GM18951 (cell line): ENCODE measurements around the gene SORL1-AS1.

ENCODE experiments used
- POLR2A ChIP-seq: IDR thresholded peaks from 4 replicates; pipeline ENCODE4 v1.6.1; 2011; ENCODE audit warnings: mild to moderate bottlenecking; ENCODE audit not compliant: insufficient read length, insufficient read depth; ENCODE audit errors: extremely low read depth
- in situ Hi-C: fragments of 300-500 bp; cut with MboI; formaldehyde crosslinking; loops from one replicate; pipeline ENCODE4 v1.12.0; 2022; ENCODE audit warnings: low sequenced_read_pairs, mixed read lengths, inconsistent platforms; ENCODE audit not compliant: unreplicated experiment

SORL1-AS1 gene

DNA sequence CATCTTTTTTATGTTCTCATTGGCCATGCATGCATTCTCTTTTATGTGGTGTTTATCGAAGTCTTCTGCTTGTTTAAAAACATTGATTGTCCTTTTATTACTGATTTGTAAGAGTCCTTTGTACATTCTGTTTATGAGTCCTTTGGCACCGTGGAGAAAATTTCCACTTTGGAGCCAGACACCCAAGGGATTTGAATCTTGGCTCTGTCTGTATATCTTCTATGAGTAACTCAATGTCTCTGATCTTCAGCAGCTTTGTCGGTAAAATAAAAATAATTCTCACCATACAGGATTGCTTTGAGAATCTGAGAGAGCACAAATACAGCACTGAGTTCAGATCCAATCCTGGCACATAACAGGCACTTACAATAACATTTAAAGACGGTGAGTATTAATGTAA is 13.4 kb downstream of the SORL1-AS1 start:
- in situ Hi-C loops, result no loop called here
- no peak for TF ChIP-seq POLR2A

DNA sequence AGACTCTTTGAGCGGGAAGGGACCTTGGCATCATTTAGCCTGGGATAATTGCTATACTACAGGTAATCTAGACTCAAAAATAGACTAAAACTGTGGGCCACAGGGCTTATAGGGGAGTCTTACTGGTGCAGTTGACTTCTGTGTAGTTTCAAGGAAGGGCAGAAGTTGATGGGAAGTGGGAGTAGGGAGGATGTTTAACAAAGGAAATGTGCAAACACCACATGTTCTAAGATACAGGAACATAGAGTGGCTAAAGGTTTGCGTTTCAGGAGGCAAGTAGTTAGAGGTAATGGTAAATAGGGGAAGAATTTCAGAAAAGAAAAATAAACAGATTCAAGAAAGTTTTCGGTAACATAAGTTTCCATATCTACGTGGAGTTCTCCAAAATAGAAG is 15.1 kb downstream of the SORL1-AS1 start:
- no peak for TF ChIP-seq POLR2A
- in situ Hi-C loops, result no loop called here

DNA sequence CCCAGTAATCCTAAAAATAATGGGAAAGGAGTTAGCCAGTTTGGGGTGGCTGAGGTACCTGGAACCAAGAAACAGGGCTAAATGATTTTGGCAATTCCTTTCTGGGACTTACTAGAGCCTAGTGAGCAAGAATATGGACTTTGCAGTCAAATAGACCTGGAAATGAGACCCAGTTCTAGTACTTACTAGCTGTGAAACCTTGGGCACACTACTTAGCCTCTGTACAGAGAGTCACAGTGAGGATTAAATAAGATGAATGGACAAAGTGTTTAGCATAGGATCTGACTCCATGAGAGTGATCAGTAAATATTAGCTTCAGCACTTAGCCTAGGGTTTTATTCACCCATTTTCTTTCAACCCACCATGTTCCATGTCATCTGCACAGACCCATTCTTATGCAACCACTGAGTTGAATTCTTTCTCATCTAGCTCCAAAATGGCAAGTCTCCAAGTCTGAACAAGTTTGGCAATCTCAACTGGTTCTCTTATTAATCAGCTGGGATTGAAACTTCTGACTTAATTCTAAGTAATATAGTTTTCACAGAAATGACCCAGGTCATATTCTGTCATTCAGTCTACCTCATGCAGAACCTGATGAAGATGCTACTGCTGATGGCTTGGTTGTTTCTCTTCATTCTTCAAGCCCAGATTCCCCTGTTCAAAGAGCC is 15.6 kb downstream of the SORL1-AS1 start:
- in situ Hi-C loops, result no loop called here
- TF ChIP-seq POLR2A, result no peak

DNA sequence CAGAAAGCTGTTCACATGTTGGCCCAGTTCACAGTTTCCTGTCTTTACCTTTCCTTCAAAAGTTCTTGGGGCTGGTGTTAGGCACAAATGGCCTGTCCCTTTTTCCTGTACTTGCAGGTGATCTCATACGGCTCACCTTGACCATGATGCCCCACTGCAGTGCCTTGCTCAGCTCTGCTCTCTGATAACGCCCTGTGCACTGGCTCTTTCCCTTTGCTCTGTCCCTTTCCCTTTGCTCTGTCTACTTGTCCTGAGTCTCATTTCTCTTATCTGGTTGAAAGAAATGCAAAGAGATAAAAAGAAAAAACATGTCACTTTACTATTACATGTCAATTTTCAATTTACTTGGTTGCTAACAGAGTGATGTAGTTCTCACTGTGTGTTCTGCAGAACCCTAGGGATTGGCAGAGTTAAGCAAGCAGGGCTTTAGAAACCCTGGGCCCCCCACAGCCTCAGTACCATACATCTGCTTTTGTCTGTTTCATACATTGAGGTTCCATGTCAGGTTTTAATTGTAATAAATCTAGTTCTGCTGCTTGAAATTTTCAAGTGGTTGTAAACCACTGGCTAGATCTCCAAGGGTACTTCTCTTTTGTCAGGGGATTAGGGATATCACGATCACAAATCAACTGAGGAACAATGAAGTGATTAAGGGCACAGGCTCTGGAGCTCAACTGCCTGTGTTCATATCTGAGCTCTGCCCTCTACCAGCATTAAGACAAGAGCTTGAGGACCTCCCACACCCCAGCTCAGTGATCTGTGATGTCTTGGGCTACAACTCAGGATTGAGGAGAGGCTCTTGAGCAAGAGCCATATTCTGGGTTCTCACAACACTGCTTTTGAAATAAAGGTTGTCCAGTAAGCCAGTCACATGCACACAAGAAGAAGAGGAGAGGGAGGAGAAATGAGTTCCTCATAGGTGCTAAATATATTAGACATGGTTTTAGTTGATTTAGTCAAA is 16.9 kb downstream of the SORL1-AS1 start:
- TF ChIP-seq POLR2A, result no peak
- in situ Hi-C loops, result no loop called here

DNA sequence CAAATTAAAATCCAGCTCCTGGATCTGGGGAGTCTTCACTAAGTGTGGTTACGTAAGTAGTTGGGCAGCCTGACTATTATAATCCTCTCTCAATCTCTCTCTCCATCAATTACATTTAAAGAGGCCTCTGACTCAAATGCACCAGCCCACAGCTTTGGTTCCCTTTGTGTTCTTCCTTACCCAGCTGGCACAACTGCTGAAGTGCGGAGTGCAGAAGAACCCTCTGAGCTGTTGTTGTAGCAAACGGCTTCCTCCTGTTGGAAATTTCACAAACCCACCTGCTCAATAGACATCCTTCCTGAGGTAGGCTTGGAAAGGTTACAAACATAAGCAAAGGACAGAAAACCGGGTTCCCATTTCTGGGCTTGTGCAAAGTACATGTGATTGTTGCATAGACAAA is 17.6 kb downstream of the SORL1-AS1 start:
- in situ Hi-C loops, result no loop called here
- TF ChIP-seq POLR2A, result no peak

DNA sequence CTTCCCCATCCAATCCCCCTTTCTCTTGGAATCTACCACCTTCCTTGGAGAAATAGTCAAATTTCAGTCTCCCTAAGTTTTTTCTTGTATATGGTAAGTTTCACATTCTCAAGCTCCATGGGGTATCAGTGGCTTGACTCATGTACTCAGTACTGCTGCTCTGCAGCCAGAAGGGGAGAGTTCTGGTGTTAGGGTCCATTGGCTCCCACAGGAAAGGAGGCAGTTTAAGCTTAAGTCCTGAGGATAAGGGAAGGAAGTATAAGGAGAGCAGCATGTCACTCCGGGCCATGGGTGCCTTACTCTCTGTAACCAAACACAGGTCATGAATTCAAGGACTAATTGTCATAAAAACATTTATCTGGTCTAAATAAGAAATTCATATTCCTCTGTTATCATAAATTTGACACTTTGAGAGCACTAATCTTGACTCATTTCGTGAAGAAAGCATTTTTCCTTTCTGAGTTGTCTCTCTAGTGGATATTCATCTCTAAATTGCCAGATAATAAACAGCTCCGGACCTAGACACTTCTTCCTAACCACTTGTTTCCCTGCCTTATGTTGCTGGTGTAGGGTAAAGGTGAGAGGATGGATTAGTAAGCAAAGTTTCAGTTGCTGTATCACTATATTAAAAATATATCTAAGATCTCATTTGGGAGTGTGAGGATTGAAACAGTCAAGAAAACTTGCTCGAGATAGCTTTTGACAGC is 20.8 kb downstream of the SORL1-AS1 start:
- in situ Hi-C loops, result no loop called here
- no peak for TF ChIP-seq POLR2A

DNA sequence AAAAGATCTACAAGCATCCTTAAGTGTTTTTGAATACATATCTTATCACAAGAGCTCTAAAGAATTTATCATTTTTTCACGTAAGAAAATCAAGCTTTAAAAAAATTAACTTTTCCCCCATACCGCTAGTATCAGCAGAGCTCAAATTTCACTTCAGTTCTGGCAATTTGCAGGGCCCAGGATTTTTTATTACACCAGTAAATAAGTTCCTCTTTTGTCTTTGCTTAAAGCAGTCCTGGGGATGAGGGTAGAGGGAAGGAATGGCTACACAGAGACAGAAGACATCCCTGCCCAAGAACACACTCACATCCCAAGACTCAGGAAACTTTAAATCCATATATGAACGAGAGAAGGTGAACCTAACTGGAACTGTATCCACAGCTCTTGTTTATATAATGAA is 23.2 kb downstream of the SORL1-AS1 start:
- in situ Hi-C loops, result loop anchor here (10.0 kb wide), 1 partner anchor 105 kb away; no protein-coding TSS in a partner anchor
- no peak for TF ChIP-seq POLR2A

DNA sequence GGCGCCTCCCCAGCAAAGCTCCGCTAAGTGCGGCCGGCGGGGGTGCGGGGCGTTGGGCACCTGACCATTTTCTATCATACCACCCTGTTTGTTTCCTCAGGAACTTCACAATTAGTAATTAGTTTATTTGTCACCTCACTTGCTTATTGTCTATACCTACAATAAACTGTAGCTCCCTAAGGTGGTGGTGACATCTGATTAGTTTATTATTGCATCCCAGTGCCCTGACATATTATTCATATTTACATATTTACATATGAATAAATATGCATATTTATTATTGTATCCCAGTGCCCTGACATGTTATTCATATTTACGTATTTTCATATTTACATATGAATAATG is 25.4 kb downstream of the SORL1-AS1 start:
- peak; percentile 2 for TF ChIP-seq POLR2A
- in situ Hi-C loops, result loop anchor here (10.0 kb wide), 1 partner anchor 103 kb away; no protein-coding TSS in a partner anchor

DNA sequence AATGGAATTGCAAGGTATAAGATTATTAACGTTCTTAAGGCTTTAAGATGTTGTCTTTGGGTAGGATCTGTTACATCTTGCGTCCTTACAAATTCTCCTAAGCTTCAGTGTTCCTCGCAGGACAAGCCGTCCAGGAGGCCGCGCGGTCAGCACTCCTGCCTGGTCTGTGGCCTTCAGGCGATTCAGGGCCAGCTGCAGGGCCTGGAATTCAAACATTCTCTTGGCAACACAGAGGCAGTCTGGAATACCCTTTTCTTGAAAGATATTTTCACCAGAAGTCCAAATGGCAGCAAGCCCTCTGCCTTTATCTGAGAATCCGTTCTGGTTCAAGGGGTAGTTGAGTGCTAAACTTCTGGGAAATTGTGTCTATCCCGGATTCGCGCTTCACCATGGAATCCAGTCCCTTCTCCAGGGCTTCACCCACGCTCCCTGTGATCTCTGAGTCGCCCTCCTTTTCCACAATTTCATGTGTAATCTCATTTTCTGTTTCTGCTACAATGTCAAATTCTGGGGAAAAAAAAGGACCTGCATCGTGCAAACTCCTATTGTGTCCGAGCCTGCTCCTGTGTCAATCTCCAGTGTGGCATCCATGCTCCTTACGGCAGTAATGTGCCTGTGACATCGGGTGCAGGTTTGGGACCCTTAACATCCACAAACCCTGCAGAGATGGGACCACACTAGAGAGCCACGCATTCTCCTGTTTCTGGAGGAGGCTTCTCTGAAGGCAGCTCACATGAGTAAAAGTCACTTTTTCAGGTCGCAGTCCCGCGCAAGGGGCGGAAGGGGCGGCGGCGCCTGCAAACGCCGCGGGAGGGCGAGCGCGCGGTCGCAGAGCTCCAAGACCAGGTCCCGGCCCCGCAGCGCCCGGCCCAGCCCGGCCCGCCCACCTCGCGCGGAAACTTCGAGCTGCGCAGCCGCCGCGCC is 26.0 kb downstream of the SORL1-AS1 start:
- in situ Hi-C loops, result loop anchor here (10.0 kb wide), 1 partner anchor 102 kb away; no protein-coding TSS in a partner anchor
- TF ChIP-seq POLR2A, result peak; percentile 9

DNA sequence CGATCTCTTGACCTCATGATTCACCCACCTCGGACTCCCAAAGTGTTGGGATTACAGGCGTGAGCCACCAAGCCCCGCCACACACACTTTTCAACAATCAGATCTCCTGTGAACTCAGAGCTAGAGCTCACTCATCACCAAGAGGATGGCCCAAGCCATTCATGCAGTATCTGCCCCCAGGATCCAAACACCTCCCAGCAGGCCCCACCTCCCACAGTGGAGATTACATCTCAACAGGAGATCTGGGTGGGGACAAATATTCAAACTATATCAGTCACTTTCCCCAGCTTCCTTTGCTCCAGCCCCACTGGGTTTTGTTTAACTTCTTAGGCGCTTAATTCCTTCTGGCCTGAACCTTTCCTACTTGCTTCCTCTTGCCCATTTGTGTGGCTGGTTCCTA is 26.9 kb downstream of the SORL1-AS1 start:
- TF ChIP-seq POLR2A, result no peak
- in situ Hi-C loops, result loop anchor here (10.0 kb wide), 1 partner anchor 101 kb away; no protein-coding TSS in a partner anchor

DNA sequence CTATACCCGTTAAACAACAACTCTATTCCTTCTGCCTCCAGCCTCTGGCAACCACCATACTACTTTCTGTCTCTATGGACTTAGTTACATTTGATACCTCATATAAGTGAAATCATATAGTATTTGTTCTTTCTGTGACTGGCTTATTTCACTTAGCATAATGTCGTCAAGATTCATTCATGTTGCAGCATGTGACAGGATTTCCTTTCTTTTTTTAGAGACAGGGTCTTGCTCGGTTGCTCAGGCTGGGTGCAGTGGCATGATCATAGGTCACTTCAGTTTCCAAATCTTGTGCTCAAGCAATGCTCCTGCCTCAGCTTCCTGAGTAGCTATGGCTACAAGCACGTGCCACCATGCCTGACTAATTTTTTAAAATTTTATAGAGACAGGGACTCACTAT is 30.1 kb downstream of the SORL1-AS1 start:
- in situ Hi-C loops, result loop anchor here (10.0 kb wide), 1 partner anchor 98 kb away; no protein-coding TSS in a partner anchor
- TF ChIP-seq POLR2A, result no peak

DNA sequence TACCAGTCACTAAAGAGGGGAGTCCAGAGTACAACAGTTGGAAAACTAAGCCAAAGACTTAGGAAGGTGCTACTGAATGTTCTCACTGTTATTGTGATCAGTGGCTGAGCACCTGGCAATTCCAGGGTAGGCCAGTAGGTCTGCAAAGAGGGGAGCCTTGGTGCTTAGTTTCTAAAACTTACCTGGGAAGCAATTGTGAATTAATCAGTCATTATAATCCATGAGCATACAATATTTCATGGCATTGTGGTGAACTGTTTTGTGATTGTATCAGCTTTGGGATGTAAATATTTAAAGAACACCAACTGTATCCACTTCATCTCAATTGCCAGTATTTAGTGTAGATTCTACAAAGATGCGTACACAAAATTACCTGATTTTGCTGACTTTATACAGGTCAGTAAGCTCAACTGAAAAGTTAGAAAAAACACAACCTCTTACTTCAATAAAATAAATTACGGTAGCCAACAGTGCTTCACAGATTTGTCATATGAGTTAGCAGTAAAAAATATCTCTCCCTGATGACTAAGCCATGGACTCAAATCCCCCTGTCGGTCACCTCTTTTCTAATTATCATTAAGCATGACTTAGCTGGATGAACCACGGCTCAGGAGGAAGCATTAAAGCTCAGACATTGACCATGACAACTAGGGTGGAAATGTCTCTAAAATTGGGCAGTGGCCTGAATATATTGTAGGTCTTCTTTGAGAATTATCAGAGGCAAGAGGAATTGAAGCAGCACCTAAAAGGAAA is 31.4 kb downstream of the SORL1-AS1 start:
- in situ Hi-C loops, result loop anchor here (10.0 kb wide), 1 partner anchor 97 kb away; no protein-coding TSS in a partner anchor
- TF ChIP-seq POLR2A, result no peak

DNA sequence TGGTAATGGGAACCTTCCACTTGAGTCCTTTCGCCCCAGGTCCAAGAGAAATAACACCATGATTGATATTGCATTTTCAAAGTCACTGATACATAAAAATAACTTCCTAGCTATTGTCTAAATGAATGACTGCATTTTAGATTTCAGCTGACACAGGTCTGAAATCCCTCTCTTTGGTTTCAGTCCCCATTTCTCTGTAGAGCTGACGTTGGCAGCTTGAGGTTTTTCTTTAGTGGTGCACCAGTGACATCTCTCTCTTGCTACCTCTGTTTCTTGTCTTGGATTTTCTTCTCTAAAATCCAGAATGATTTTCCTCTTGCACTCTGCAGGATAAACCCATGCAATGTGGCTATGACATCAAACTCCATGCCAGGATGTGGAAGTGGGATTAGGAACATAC is 32.4 kb downstream of the SORL1-AS1 start:
- no peak for TF ChIP-seq POLR2A
- in situ Hi-C loops, result loop anchor here (10.0 kb wide), 1 partner anchor 96 kb away; no protein-coding TSS in a partner anchor
